Activated CD4-positive, alpha-beta T cell treated with anti-CD3 and anti-CD28 coated beads, Interleukin-2, amount 50 U/mL, for 48 hours (primary cell): Measurements from ENCODE around the gene SBNO1.
A peak's percentile ranks its signal among the peaks of the same experiment; 100 is the strongest.
"Not testable (repeated sequence)": the region's sequence is repeated elsewhere in the genome, so short reads cannot be mapped to it uniquely, and the experiment has no call there.

Experiments
- DNase-seq, 2 experiments: peaks; one replicate each; pipeline ENCODE4 v3.0.0-alpha.2; 2020

SBNO1 gene

DNA sequence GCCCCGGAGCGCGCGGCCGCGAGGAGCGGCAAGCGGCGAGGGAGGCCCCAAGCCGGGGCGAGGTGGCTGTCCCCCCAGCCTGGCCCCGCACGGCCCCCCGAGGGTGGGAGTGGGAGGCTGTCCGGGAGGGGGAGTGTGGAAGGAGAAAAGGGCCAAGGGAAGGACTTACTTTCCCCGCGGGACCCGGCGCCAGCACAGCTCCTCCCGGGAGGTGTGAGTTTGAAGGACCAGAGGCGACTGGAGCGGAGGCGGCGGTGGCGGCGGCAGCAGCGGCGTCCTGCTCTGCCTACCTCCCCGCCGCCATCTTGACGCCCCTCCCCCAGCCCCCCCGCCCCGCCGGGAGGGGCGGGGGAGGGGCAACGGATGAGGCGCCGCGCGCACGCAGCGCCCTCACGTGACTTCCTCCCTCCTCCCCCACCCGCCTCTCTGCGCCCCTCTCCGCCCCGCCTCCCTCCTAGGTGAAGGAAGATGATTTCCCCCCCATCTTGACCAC, at the start of gene SBNO1:
SBNO1 (minus strand) TSS at position 316 of the 493 bp plus-strand sequence. CDS start 14,406 bp downstream, outside the sequence.
- DNase-seq = peak; percentile 87 to 89

DNA sequence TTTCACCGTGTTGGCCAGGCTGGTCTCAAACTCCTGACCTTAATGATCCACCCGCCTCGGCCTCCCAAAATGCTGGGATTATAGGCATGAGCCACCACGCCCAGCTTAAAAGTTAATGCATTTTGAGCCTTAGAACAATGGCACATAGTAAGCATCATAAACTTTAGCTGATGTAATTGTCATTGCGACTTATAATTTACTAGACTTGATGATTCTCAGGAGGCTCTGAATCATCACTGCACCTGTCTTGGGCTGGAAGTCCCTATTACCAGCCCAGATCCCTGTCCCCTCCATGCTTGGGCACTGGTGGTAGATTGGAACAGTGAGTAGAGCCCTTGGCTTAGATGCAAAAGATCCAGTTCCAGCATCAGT, 45.4 kb upstream of the SBNO1 start:
- DNase-seq = no peak

DNA sequence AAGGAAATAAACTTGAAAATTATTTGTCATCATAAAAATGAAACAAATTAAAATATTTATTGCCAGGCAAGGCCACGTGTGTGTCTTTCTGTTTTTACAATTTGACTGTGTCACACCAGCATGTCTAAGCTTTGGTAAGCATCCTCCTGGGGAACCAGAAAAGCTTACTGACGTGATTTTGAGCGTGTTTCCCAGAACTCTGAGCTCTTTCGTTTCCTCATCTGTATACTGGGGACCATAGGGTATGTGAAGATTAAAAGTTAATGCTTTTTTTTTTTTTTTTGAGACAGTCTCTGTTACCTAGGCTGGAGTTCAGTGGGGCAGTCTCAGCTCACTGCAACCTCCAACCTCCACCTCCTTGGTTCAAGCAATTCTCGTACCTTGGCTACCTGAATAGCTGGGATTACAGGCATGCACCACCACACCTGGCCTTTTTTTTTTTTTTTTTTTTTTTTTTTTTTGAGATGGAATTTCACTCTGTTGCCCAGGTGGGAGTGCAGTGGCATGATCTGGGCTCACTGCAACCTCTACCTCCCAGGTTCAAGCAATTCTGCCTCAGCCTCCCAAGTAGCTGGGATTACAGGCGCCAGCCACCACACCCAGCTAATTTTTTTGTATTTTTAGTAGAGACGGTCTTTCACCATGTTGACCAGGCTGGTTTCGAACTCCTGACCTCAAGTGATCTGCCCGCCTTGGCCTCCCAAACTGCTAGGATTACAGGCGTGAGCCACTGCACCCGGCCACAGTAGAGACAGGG, 44.8 kb upstream of the SBNO1 start:
- DNase-seq = not testable (repeated sequence)

DNA sequence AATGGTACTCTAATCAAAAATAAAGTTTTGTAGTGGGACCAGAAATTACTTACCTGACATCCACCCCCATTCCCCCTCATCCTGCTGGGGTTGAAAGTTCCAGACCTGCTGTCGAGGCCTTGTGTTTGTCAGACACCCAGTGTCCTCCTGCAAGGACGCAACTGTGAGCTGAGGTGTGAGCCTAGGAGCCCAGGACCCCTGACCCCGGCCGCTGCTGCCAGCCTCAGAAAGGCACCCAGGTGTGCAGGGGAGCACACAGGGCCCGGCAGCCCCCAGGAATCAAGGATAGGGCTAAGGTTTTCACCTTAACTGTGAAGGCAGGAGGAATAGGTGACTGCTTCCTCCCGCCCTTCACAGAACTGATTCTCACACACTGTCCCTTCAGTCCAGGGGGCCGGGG, 44.0 kb upstream of the SBNO1 start:
- DNase-seq = not testable (repeated sequence)

DNA sequence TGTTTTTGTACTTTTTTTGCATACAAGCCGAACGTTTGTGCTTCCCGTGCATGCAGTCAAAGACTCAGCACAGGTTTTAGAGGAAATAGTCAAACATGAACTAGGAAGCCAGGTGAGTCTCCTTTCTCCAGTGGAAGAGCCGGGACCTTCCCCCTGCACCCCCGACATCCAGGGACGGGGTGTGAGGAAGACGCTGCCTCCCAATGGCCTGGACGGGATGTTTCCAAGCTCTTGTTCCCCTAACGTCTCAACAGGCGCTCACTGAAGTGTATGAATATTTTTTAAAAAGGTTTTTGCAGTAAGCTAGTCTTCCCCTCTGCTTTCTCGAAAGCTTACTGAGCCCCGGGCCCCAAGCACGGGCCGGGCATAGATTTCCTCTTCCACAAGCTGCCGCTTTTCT, 43.3 kb upstream of the SBNO1 start:
- not testable (repeated sequence) for DNase-seq

DNA sequence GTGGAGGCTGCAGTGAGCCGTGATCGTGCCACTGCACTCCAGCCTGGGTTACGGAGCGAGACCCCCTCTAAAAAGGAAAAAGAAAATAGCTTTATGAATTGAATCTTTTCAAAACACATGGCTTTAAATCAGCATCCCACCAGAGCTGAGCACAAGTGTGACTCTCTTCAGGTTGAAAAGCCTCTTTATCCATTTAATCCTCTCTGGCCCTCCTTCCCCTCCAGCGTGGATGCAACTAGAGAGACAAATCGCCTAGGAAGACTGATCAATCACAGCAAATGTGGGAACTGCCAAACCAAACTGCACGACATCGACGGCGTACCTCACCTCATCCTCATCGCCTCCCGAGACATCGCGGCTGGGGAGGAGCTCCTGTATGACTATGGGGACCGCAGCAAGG, 42.6 kb upstream of the SBNO1 start:
- not testable (repeated sequence) for DNase-seq

DNA sequence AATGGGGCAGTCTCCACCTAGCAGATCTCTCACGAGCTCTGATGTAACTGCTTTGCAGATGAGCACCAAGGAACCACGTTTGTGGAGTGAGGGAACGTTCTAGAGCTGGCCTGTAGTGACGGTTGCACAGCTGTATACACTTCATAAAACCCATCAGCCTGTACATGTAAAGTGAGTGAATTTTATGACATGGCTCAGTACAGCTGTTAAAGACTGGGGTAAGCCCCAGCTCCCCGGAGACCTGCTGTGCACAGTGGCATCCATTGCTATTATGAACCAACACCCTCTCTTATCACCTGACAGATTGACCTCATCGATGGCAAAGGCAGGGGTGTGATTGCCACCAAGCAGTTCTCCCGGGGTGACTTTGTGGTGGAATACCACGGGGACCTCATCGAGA, 39.9 kb upstream of the SBNO1 start:
- no peak for DNase-seq

DNA sequence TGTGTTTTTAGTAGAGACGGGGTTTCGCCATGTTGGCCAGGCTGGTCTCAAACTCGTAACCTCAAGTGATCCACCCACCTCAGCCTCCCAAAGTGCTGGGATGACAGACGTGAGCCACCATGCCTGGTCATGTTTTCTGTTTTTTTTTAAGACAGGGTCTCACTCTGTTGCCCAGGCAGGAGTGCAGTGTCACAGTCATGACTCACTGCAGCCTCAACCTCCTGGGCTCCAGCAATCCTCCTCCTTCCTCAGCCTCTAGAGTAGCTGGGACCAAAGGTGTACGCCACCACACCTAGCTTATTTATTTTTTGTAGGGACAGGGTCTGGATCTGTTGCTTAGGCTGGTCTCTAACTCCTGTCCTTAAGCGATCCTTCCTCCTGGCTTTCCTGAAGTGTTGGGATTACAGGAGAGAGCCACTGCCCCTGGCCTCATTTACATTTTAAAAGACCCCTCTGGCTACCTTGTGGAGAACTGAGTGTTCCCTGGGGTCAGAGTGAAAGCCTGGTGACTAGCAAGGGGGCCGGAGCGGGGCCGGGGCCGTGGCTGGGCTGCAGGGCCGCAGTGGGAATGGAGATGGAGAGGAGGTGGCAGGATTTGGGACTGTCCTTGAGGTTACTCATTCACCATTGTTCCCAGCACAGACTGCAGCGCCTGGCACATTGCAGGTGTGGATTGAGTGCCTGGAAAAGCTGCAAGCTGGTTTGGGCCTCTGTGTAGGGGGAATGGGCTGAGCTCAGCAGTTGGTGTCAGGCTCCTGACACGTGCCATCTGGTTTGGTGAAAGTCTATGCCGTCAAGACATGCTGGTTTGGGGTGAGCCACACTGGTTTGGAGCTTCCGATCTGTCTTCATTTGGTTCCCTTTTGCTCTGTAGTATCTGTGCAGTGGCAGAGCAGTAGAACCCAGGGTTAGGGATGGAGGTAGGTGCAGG, 37.4 kb upstream of the SBNO1 start:
- no peak for DNase-seq

DNA sequence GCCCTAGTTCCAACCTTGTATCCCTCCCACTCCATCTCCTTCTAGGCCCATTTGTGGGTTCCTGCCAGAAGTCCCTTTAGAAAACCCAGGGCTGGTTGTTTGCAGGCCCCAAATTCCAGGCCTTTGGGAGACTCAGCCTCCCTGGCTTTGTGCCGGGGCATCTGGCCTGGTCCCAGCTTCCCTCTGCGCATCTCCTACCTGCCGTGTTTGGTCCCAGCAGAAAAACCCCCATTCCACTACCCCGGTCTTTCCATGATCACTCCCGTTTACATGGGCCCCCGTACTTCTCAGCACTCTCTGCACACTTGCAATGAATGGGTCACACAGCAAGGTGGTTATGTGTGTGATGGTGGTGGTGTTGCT, 34.6 kb upstream of the SBNO1 start:
- DNase-seq = no peak

DNA sequence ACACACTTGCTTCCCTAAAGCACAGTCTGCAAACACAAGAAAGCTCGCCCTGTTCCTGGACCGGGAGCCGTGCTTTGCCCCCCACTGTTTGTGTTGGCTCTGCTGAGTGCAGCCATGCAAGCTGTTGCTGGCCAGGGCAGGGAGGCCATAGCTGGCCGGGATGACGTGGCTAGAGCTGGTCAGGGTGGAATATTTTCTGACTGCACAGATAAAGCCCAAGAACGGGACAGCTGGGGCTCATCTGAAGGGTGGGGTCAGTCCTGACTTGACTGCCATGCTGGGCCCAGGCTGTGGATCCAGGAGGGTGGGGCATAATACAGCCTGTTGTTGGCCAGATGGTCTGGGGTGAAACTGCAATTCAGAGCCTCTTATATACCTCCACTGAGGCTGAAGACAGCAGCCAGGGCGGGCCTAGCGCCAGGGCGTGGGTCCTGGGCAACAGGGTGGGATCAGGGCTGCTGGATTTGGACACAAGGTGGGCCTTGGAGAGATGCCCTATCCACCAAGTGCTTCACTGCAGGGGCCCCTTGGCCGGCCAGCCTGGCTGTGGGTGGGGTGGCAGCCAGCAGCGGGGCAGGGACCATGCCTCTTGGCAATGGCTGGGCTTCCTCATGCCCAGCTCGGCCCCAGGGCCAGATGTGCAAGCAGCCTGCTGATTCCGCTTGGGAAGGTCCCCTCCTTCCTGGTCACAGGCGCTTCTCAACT, 34.1 kb upstream of the SBNO1 start:
- DNase-seq = no peak

DNA sequence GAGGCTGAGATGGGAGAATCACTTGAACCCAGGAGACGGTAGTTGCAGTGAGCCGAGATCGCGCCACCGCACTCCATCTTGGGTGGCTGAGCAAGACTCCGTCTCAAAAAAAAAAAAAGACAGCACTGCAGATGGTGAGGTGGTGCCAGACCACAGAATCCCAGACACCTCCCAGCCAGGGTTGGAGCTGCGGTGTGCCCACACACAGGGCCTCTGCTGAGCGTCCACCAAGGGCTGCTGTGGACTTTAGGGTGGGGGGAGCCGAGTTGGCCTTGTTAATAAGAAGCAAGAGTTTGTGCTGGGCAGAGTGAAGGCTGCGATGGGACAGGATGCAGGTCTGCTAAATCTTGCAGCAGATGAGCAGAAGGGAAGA, 33.5 kb upstream of the SBNO1 start:
- DNase-seq = no peak

DNA sequence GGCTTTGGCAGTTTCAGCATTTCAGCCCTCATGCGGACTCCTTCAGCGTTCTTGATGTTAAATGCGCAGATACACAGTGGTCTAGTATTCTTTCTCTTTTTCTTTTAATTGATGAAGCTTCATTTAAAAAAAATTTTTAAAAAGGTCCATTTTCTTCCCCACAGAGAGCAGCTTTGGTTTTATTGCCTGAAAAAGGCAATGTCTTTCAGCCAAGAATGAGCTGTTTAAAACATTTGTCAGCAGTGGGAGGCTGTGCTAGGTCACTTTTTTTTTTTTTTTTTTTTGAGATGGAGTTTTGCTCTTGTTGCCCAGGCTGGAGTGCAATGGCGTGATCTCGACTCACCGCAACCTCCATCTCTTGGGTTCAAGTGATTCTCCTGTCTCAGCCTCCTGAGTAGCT, 32.8 kb upstream of the SBNO1 start:
- no peak for DNase-seq

DNA sequence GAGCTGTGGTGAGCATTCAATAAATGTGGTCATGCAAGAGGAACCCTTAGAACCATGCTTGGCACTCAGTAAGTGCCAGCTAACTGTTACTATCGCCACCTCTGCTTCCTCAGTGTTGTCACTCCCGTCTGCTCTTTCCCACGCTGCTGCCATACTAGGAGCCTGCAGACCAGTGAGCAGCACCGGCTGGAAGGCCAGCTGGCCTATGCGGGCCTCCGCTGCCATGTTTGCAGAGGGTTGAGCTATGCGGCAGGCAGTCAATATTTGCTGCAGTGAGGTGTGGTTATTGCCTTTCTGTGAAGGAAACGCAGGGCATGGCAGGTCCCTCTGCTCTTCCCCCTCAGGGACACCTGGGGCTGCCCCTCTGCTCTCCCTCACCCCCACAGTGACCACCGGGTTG, 32.3 kb upstream of the SBNO1 start:
- no peak for DNase-seq

DNA sequence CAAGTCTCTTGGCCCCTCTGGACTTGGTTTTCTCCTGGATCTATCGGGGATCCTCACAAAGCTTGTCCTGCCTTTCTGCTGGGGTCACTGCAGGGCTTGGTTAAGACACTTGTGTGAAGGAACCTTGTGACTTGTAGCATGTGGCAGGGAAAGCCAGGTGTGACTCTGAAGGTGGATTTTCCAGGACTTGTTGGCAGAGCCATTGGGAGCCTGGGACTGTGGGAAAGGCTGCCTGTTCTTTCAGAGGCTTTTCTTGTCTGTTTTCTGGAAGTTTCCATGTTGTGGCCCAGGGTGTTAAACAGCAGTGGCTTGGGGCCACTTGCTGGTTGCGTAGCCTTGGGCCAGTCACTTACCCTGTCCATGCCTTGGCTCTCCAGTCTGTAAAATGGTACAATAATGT, 31.9 kb upstream of the SBNO1 start:
- DNase-seq = no peak

DNA sequence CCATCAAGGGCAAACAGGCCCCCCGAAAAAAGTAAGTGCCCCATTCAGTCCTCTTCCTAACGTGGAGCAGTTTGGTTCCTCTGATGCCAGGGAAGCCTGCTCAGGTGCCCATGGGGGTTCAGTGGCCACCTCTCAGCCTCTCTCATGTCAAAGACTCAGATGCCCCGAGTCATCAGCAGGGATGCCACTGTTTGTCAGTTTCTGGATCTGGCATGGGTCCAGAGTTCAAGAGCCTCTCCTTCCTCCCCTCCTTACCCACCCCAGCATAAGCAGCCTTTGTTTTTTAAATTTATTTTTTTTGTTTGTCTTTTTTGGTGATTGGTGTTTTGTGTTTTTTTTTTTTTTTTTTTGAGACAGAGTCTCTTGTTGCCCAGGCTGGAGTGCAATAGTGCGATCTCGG, 30.6 kb upstream of the SBNO1 start:
- no peak for DNase-seq

DNA sequence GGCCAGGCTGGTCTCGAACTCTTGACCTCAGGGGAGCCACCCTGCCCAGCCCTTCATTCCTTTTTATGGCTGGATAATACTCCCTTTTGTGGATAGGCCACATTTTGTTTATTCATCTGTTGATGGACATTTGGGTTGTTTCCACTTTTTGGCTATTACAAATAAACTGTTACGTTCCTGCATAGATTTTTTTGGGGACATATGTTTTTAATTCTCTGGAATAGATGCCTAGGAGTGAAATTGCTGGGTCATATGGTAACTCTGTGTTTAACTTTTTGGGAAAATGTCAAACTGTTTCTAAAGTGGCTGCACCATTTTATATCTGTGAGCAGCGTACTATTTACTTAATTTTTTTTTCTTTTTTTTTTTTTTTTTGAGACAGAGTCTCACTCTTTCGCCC, 29.1 kb upstream of the SBNO1 start:
- DNase-seq = no peak

DNA sequence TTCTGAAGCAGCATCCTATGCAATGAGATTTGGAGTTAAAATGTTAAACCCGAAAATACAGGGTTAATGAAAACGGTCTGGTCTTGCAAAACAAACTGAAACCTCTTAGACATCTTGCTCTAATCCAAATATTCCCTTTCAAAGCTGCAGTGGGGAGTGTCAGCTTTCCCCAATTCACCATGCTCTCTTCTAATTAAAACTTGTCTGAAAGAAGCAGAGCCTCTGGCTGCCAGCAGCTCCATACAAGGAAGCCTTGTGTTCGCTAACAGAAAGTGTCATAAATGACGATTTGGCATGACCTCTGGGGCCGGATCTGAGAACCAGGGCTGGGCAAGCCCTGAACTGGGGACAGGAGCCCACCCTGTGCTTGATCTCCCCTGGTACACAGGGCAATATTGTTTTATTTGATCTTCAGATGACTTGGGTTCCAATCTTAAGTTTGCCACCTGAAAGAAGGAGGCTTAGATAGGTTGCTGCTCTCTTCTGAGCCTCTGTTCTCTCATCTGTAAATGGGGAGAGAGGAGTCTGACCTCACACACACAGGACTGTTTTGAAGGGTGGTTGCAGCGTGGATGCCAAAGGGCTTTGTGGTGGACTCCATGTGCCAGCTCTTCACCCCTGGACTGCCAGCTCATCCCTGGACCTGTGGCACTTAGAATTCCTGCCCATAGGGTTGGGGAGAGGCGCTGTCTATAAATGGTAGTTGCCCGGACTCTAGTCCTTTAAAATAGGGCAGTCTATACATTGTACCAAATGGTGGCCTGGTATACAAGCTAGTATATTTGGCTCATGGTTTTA, 27.1 kb upstream of the SBNO1 start:
- DNase-seq = no peak

DNA sequence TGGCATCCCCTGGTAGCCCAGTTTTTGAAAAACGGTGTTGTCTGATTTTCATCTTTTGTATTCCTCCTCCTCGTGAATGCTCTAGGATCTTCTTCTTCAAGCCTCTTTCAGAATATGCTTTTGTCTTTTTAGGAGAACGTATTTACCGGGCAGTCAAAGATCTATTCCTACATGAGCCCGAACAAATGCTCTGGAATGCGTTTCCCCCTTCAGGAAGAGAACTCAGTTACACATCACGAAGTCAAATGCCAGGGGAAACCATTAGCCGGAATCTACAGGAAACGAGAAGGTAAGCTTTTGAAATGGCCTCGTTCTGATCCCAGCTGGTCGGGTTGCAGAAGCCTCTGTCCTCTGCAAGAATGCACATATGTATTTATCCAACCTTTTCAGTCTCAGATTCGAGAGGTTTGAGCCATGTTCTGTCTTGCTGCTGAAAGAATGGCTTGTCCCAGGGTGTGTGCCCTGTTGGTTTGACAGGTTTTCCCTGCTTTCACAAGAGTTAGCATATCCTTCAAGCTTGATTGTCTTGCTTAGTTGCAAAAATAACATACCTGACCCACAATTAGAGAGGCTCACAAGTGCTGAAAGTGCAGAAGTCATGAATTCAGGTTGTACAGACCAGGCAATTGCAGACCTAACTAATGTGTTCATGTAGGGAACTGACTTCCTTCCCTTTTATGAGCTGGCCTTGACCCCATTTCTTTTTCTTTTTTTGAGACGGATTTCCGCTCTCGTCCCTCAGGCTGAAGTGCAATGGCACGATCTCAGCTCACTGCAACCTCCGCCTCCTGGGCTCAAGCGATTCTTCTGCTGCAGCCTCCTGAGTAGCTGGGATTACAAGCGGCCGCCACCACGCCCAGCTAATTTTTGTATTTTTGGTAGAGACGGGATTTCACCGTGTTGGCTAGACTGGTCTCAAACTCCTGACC, 26.1 kb upstream of the SBNO1 start:
- DNase-seq = no peak

DNA sequence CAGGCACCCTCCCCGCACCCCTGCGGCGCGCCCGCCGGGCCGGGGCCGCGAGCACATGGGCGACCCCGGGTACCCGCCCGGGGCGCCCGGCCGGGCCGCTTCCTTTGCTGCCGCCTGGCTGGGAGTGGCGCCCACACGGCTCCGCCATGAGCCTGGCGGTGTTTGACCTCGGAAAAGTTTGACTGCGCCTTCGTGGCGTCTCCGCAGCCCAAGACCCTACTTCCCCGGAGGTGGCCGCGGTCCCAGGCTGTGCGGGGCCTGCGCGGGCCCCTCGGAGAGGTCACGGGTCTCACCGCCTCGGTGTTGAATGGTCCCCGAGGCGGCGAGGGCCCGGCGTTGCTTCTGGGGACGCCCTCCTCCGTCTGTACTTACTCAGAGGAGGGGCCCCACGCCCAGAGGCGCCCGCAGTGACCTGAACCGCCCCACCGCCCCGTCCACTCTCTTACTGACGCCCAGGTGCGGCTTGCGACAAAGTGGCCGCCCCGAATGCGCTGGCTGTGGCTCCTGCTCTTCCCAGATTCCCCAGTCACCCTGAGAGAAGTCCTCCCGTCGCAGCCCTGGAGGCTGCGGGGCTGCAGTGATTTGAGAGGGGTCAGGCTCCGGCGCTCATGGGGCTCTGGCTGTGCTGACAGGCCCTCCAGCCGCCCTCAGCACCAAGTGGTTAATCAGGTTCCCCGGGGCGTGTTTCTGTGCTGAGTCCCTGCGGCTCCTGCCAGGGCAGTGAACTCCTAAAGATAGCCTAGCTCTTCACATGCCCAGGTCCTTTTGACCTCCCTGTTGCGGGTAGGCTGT, 25.1 kb upstream of the SBNO1 start:
- DNase-seq = peak; percentile 22 to 46

DNA sequence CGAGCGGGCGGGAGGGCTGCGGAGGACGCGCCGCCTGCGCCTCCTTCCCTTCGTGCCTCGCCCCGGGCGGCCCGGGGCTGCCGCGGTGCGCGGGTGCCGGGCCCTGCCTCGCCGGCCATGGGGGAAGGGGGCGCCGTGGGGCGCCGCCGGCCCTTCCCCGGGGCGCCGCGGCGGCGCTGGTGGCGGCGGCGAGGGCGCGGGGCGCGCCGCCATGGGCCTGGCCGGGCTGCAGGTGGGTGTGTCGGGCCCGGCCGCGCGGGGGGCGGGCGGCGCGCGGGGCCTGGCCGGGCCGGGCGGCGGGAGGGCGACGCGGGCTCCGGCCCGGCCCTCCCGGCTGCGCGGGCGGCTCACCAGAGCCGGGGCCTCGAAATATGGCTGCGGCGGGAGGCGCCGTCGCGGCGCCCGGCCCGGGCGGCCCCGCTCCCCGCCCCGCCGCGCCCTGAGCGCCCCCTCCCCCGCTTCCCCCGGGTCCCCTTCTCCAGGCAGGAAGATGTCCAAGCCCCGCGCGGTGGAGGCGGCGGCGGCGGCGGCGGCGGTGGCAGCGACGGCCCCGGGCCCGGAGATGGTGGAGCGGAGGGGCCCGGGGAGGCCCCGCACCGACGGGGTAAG, 24.4 kb upstream of the SBNO1 start:
- no peak for DNase-seq
